MCF 10A (cell line): Measurements from ENCODE around the gene USH1G. TPM values are rescaled to one million over a fixed set of nuclear protein-coding genes. Genes with fewer than 3 reads are reported as not detected.

Source experiments
- BruUV-seq: library from RNA; stranded (reverse); fragments of 400-500 nt; replicated peaks from 2 replicates; lab custom pipeline; 2021; lab: Mats Ljungman, UMichigan
- CTCF ChIA-PET: fragments of 300-600 bp; sonication (Branson Sonifier 250); formaldehyde crosslinking; extraction: SDS; loops from one replicate; lab custom pipeline; 2021; ENCODE audit warnings: antibody characterized with exemption, inconsistent platforms; lab: Yijun Ruan, JAX
- POLR2A ChIA-PET: fragments of 300-600, 350-650 bp; sonication (Branson Sonifier 250); formaldehyde crosslinking; extraction: SDS; loops from one replicate; lab custom pipeline; 2020; ENCODE audit warnings: antibody characterized with exemption, inconsistent platforms; lab: Yijun Ruan, JAX
- DNase-seq: peaks from one replicate; pipeline ENCODE4 v3.0.0-alpha.2; 2018; ENCODE audit not compliant: unreplicated experiment
- H3K27ac Mint-ChIP-seq: one replicate; pipeline ENCODE4 v1.8.0; 2022; ENCODE audit warnings: mild to moderate bottlenecking, low read depth, mixed read lengths; ENCODE audit not compliant: unreplicated experiment
- H3K27me3 Mint-ChIP-seq: one replicate; pipeline ENCODE4 v1.8.0; 2022; ENCODE audit warnings: mixed read lengths; ENCODE audit not compliant: insufficient read depth, unreplicated experiment
- H3K36me3 Mint-ChIP-seq: one replicate; pipeline ENCODE4 v1.8.0; 2022; ENCODE audit warnings: mild to moderate bottlenecking, moderate library complexity, mixed read lengths; ENCODE audit not compliant: insufficient read depth, unreplicated experiment
- H3K4me1 Mint-ChIP-seq: one replicate; pipeline ENCODE4 v1.8.0; 2022; ENCODE audit warnings: mixed read lengths; ENCODE audit not compliant: insufficient read depth, unreplicated experiment
- H3K4me3 Mint-ChIP-seq: one replicate; pipeline ENCODE4 v1.8.0; 2022; ENCODE audit warnings: mild to moderate bottlenecking, moderate library complexity, mixed read lengths; ENCODE audit not compliant: unreplicated experiment
- H3K9me3 Mint-ChIP-seq: one replicate; pipeline ENCODE4 v1.8.0; 2022; ENCODE audit warnings: mixed read lengths; ENCODE audit not compliant: unreplicated experiment
- CTCF ChIP-seq: fragments of 200-600 bp; IDR thresholded peaks from one replicate; pipeline ENCODE4 v1.8.0; 2022; ENCODE audit warnings: antibody characterized with exemption, mild to moderate bottlenecking; ENCODE audit not compliant: unreplicated experiment
- intact Hi-C: fragments of 100-400 bp; cut with micrococcal nuclease; formaldehyde crosslinking; loops from 2 replicates; pipeline ENCODE4 v1.14.1; 2022
- total RNA-seq: library from RNA; stranded (reverse); gene quantifications from 2 replicates; pipeline ENCODE4 v1.2.3, GENCODE V29; 2022

USH1G gene
- total RNA-seq, 1 experiment from 2014 or later = not detected

DNA sequence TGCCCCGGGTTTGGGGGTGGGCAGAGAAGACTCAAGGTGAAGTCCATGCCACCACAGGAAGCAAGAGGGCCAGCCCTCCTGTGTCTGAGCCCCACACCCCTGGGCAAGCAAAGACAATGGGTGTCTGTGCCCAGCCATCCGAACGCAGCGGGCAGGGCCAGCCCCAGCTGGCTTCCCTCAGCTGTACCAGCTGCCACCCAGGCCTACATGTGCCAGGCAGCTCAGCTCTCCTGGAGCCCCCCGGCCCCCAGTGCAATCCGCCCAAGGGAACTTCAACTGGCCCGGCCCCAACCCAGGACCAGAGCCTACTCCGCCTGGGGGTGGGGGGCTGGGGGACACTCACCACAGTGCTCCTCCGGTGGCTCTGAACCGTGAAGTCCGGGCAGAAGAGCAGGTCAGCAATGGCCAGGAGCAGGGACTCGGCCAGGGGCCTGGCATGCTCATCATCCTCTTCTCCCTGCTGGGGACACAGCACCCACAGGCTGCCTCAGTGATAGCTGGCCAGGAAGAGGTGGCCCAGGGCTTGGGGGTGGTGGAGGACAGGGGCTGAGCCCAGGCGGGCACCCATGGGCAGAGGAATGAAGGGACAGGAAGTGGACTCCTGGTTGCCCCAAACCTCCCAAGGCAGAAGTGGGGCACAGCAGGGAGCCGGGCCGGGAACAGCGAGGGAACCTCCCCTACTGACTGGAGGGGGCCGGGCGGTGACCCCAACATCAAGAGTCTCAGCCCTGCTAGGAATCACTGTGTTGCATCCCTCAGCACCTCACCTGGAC, 39.8 kb upstream of the USH1G start:
- no TSS peak for BruUV-seq
- POLR2A ChIA-PET = interaction anchor here (1.7 to 3.0 kb wide), 7 partner anchors 9 to 86 kb away, joined by 6 to 20 read pairs (median 15); partner anchors contain the start of genes CDR2L, HID1 and MRPL58
- no peaks in the 10 kb centered on the region for H3K27me3 Mint-ChIP-seq
- CTCF ChIA-PET = interaction anchor here (0.6 to 8.6 kb wide), 24 partner anchors 11 to 276 kb away, joined by 3 to 233 read pairs (median 6); partner anchors contain the start of genes HID1, MRPL58, NUP85 and OTOP2
- H3K36me3 Mint-ChIP-seq = no peaks in the 10 kb centered on the region
- no peak overlapping the region for H3K4me3 Mint-ChIP-seq
- peaks cover 21% of the 10 kb centered on the region for H3K4me1 Mint-ChIP-seq
- intact Hi-C loops = no loop called here
- no peak for TF ChIP-seq CTCF
- H3K27ac Mint-ChIP-seq = no peak overlapping the region
- H3K9me3 Mint-ChIP-seq = no peaks in the 10 kb centered on the region
- no peak for DNase-seq

DNA sequence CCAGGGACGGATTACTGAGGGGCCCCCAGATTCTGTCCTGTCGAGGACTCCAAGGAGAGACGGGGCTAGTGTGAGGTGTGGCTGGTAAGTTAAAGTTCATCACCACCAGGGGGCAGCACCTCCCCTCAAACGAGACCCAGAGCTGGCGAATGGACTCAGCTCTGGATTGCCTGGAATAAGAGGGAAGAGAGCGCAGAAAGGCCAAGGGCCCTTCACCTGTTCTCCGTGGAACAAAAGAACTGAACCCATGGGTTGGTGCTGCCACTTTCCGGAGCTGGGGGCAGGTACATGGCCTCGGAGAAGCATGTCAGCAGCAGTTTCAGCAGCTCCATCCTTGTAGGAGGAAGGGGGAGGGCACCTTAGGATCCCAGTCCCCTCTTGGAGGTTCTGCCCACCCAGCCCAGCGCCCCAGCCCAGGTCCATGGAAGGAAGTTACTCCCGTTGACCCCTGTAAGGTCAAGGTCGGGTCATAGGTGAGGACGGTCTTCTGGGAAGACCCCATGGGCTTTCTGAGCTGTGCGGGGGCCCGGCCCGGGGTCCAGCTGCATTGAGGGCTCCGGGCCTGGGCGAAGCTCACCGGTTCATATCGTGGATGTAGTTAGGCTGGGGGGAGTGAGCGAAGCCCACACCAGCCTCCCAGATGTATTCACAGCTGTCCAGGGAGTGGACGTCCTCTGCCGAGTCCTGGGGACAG, 38.7 kb upstream of the USH1G start:
- TF ChIP-seq CTCF = peak; percentile 67
- H3K4me1 Mint-ChIP-seq = peaks cover 21% of the 10 kb centered on the region
- no peaks in the 10 kb centered on the region for H3K9me3 Mint-ChIP-seq
- no peak overlapping the region for H3K4me3 Mint-ChIP-seq
- intact Hi-C loops = loop anchor here (1.0 to 2.0 kb wide), 6 partner anchors 44 to 239 kb away; partner anchors contain the start of genes ARMC7, ATP5PD, KCTD2 and NHERF1
- H3K27me3 Mint-ChIP-seq = no peaks in the 10 kb centered on the region
- CTCF ChIA-PET = interaction anchor here (0.6 to 8.6 kb wide), 47 partner anchors 12 to 305 kb away, joined by 3 to 233 read pairs (median 4); partner anchors contain the start of genes ARMC7, CDR2L, HID1 and MRPL58
- no TSS peak for BruUV-seq
- H3K27ac Mint-ChIP-seq = no peak overlapping the region
- peak; percentile 89 for DNase-seq
- POLR2A ChIA-PET = interaction anchor here (1.2 to 3.0 kb wide), 14 partner anchors 10 to 240 kb away, joined by 5 to 20 read pairs (median 8); partner anchors contain the start of genes ATP5PD, CDR2L, HID1 and KCTD2
- H3K36me3 Mint-ChIP-seq = no peaks in the 10 kb centered on the region

DNA sequence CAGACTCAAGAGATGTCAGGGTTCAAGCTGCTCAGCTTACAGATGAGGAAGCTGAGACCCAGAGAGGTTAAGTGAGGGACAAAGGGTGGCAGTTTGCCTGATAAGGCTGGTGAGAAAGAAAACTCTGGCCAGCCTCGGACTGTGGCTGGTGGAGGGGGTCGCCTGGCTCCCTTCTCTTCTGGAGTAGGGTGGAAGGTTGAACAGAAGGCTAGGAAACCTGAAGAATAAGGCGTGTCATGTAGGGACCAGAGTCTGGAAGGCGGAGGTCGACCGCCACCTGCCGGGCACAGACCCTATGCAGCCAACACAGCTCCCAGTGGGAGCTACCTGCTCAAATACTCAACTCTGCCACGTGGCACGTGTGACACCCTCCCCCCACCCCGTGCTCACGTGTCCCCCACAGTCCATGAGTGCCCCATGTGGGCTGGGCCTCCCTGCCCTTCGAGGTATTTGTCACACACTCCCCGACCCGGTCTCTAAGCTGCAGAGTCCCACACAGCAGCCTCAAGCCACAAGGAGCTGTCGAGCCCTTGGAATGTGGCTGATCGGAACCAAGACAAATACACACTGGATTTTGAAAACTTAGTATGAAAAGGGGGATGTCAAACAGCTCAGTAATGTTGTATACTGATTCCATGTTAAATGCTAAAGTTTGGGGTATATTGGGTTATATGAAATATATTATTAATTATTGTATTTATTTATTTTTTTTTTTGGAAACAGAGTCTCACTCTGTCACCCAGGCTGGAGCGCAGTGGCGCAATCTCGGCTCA, 37.7 kb upstream of the USH1G start:
- no peaks in the 10 kb centered on the region for H3K9me3 Mint-ChIP-seq
- POLR2A ChIA-PET = interaction anchor here (0.6 to 3.0 kb wide), 18 partner anchors 11 to 310 kb away, joined by 3 to 20 read pairs (median 6); partner anchors contain the start of genes ATP5PD, CDR2L, FDXR and HID1
- H3K36me3 Mint-ChIP-seq = no peaks in the 10 kb centered on the region
- no peak overlapping the region for H3K27ac Mint-ChIP-seq
- peak; percentile 81 for DNase-seq
- H3K27me3 Mint-ChIP-seq = no peaks in the 10 kb centered on the region
- CTCF ChIA-PET = interaction anchor here (0.6 to 8.6 kb wide), 49 partner anchors 9 to 1663 kb away, joined by 3 to 233 read pairs (median 4); partner anchors contain the start of genes CDR2L, HID1, MRPL58 and NUP85
- BruUV-seq = no TSS peak
- intact Hi-C loops = loop anchor here (1.0 to 2.0 kb wide), 6 partner anchors 46 to 241 kb away; partner anchors contain the start of genes ARMC7, ATP5PD, KCTD2 and NHERF1
- peaks cover 21% of the 10 kb centered on the region for H3K4me1 Mint-ChIP-seq
- TF ChIP-seq CTCF = peak; percentile 62
- H3K4me3 Mint-ChIP-seq = no peak overlapping the region
